ENCODE data around the gene BCL7A.
"Not testable (repeated sequence)": the region's sequence is repeated elsewhere in the genome, so short reads cannot be mapped to it uniquely, and the experiment has no call there.

Gene BCL7A

GRCh38 chr12:122035292-122035691 is 13.6 kb downstream of the BCL7A start:
- no peak for DNase-seq (ENCODE audit: low read depth)
- H3K4me3 ChIP-seq (ENCODE audit: low read depth, low read length), result no peak overlapping the region
- TF ChIP-seq CTCF (IDR thresholded peaks at IDR 0.05; ENCODE audit: low read depth, low read length, missing control alignments), result no peak

GRCh38 chr12:122036153-122036552 is 14.5 kb downstream of the BCL7A start:
- no peak for DNase-seq (ENCODE audit: low read depth)
- no peak overlapping the region for H3K4me3 ChIP-seq (ENCODE audit: low read depth, low read length)
- TF ChIP-seq CTCF (IDR thresholded peaks at IDR 0.05; ENCODE audit: low read depth, low read length, missing control alignments), result no peak

- no peak for DNase-seq (ENCODE audit: low read depth)
- no peak for TF ChIP-seq CTCF (IDR thresholded peaks at IDR 0.05; ENCODE audit: low read depth, low read length, missing control alignments)
- H3K4me3 ChIP-seq (ENCODE audit: low read depth, low read length), result no peak overlapping the region
Observed at GRCh38 chr12:122040579-122041386, 19.1 kb downstream of the BCL7A start.

- not testable (repeated sequence) for DNase-seq (ENCODE audit: low read depth); H3K4me3 ChIP-seq (ENCODE audit: low read depth, low read length)
Observed at GRCh38 chr12:122041458-122041857, 19.8 kb downstream of the BCL7A start.

- no peak overlapping the region for H3K4me3 ChIP-seq (ENCODE audit: low read depth, low read length)
- no peak for TF ChIP-seq CTCF (IDR thresholded peaks at IDR 0.05; ENCODE audit: low read depth, low read length, missing control alignments)
- no peak for DNase-seq (ENCODE audit: low read depth)
Observed at GRCh38 chr12:122042910-122043309, 21.2 kb downstream of the BCL7A start.

GRCh38 chr12:122043476-122043875 is 21.8 kb downstream of the BCL7A start:
- no peak for DNase-seq (ENCODE audit: low read depth)
- TF ChIP-seq CTCF (IDR thresholded peaks at IDR 0.05; ENCODE audit: low read depth, low read length, missing control alignments), result no peak
- H3K4me3 ChIP-seq (ENCODE audit: low read depth, low read length), result no peak overlapping the region

GRCh38 chr12:122045262-122045661 is 23.6 kb downstream of the BCL7A start:
- DNase-seq (ENCODE audit: low read depth), result no peak
- no peak overlapping the region for H3K4me3 ChIP-seq (ENCODE audit: low read depth, low read length)
- TF ChIP-seq CTCF (IDR thresholded peaks at IDR 0.05; ENCODE audit: low read depth, low read length, missing control alignments), result no peak
